ENCODE data around the gene ISY1.
A peak's percentile ranks its signal among the peaks of the same experiment; 100 is the strongest.

The ISY1 gene

GRCh38 chr3:129106866-129107565 lies 53.8 kb downstream of the ISY1 start:
- no peak for TF ChIP-seq CTCF (IDR thresholded peaks at IDR 0.05)

- peak; percentile 29; the same call in 1 of the 2 replicates for TF ChIP-seq CTCF (IDR thresholded peaks at IDR 0.05)
These were observed 54.5 kb downstream of the ISY1 start for GRCh38 chr3:129106320-129106719.

GRCh38 chr3:129105862-129106261 lies 55.0 kb downstream of the ISY1 start:
- TF ChIP-seq CTCF (IDR thresholded peaks at IDR 0.05): no peak

GRCh38 chr3:129104498-129105079 lies 56.3 kb downstream of the ISY1 start:
- no peak for TF ChIP-seq CTCF (IDR thresholded peaks at IDR 0.05)

GRCh38 chr3:129104051-129104450 lies 56.8 kb downstream of the ISY1 start:
- no peak for TF ChIP-seq CTCF (IDR thresholded peaks at IDR 0.05)

- no peak for TF ChIP-seq CTCF (IDR thresholded peaks at IDR 0.05)
These were observed 57.6 kb downstream of the ISY1 start for GRCh38 chr3:129103296-129103695.

GRCh38 chr3:129101370-129102138 lies 59.3 kb downstream of the ISY1 start:
- TF ChIP-seq CTCF (IDR thresholded peaks at IDR 0.05): no peak
